GM13977 (cell line): ENCODE data around the gene TNRC6B.

Source experiments
- DNase-seq: peaks from one replicate; pipeline ENCODE4 v3.0.0; 2012; ENCODE audit warnings: low spot score
- in situ Hi-C: fragments of 300-500 bp; cut with MboI; formaldehyde crosslinking; loops from one replicate; pipeline ENCODE4 v1.12.0; 2022; ENCODE audit warnings: low sequenced_read_pairs, low pct_unique_long_range_greater_than_20kb, mixed read lengths, inconsistent platforms; ENCODE audit not compliant: unreplicated experiment
- TF ChIP-seq, protein P1 (sequence below): IDR thresholded peaks from 2 replicates; pipeline ENCODE4 v1.5.1; 2012; ENCODE audit warnings: mild to moderate bottlenecking, control low read depth; ENCODE audit not compliant: insufficient read depth; ENCODE audit errors: extremely low read depth, missing control alignments

The TNRC6B gene

DNA sequence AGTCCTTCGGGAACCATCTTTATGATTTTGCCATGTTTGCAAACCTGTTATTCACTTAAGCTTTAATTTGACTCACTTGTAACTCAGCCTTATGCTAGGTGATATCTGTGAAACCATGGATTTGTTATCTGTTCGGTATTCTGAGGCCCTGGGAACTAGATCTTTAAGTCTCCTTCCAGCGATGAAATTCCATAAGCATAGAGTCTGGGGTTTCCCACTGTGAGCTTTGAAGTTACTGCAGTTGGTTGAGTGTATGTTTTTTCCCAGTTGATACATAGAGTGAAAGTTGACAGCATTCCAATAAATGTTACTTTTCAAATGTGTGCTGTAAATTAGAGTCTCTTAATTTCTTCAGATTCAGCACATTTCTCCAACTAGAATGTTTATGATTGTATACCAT lies 66.9 kb downstream of the TNRC6B start:
- TF ChIP-seq, protein P1, sequence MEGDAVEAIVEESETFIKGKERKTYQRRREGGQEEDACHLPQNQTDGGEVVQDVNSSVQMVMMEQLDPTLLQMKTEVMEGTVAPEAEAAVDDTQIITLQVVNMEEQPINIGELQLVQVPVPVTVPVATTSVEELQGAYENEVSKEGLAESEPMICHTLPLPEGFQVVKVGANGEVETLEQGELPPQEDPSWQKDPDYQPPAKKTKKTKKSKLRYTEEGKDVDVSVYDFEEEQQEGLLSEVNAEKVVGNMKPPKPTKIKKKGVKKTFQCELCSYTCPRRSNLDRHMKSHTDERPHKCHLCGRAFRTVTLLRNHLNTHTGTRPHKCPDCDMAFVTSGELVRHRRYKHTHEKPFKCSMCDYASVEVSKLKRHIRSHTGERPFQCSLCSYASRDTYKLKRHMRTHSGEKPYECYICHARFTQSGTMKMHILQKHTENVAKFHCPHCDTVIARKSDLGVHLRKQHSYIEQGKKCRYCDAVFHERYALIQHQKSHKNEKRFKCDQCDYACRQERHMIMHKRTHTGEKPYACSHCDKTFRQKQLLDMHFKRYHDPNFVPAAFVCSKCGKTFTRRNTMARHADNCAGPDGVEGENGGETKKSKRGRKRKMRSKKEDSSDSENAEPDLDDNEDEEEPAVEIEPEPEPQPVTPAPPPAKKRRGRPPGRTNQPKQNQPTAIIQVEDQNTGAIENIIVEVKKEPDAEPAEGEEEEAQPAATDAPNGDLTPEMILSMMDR: no peak
- DNase-seq: no peak
- in situ Hi-C loops: no loop called here

GRCh38 chr22:40247976-40248375 lies 70.3 kb downstream of the TNRC6B start:
- in situ Hi-C loops: no loop called here
- no peak for DNase-seq
- TF ChIP-seq, protein P1: no peak

DNA sequence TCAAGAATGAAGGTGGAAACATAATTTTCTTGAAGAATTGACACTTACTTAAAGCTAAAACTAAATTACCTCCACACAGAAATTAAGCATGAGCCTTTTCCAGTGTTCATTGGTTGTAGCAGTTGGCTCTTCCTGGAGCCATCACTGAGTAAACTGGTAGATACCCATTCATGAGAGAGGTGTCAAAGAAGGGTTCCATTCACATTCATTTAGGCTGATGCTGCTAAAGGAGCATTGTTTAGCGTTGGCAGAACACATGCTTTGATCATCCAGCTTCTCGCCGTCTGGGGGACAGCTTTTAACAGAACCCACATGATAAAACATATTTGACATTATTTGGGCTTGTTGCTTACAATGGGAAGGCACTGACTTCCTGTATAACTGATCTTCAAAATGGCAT lies 71.6 kb downstream of the TNRC6B start:
- no peak for DNase-seq
- in situ Hi-C loops: no loop called here
- TF ChIP-seq, protein P1: no peak

DNA sequence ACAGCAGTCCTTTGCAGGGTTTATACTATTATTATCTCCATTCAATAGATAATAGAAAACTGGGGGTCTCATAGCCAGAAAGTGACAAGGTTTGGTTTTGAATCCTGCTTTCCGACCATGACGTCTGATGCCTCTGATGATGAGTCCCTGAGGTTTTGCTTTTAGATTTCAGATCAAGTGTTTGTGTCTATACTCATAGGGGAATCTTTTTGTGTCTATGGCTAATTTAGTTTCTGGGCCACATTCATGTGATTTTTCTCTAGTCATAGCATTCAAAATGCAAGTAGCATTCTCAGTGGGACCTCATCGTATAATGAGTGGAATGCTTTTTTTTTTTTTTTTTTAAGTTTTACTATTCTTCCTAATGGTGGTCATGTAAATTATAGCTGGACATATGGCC lies 72.9 kb downstream of the TNRC6B start:
- DNase-seq: peak; percentile 55
- TF ChIP-seq, protein P1: no peak
- in situ Hi-C loops: no loop called here

GRCh38 chr22:40251106-40251505 lies 73.4 kb downstream of the TNRC6B start:
- in situ Hi-C loops: no loop called here
- DNase-seq: no peak

GRCh38 chr22:40252146-40252545 lies 74.4 kb downstream of the TNRC6B start:
- DNase-seq: no peak
- in situ Hi-C loops: no loop called here
- TF ChIP-seq, protein P1: no peak

More at GRCh38 chr22:40251106-40251505, 73.4 kb downstream of the TNRC6B start:
- TF ChIP-seq, protein P1: no peak

DNA sequence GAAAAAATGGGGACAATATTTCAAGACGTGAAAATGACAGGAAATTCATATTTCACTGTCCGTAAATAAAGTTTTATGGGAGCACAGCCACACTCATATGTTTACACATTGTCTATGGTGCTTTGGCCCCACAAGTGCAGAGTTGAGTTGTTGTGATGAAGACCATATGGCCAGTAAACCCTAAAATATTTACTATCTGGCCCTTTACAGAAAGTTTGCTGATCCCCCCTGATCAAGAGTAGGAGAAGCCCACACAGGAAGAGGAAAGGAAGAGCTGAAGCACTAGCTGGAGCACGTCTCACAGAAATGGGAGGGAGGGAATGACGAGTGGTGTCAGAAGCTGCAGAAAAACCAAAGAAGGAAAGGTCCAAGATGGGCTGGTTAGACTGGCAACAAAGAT lies 78.8 kb downstream of the TNRC6B start:
- no peak for DNase-seq
- in situ Hi-C loops: no loop called here
- TF ChIP-seq, protein P1: no peak
